GM19467 (cell line): Measurements from ENCODE around the gene CCNF.
A peak's percentile ranks its signal among the peaks of the same experiment; 100 is the strongest.
"Not testable (repeated sequence)": the region's sequence is repeated elsewhere in the genome, so short reads cannot be mapped to it uniquely, and the experiment has no call there.

Experiments used
- ATAC-seq: cut with Tn5 transposase; IDR thresholded peaks from one replicate; pipeline ENCODE4 v1.9.1; 2021; ENCODE audit warnings: mild to moderate bottlenecking, moderate library complexity; ENCODE audit not compliant: unreplicated experiment

Gene CCNF

DNA sequence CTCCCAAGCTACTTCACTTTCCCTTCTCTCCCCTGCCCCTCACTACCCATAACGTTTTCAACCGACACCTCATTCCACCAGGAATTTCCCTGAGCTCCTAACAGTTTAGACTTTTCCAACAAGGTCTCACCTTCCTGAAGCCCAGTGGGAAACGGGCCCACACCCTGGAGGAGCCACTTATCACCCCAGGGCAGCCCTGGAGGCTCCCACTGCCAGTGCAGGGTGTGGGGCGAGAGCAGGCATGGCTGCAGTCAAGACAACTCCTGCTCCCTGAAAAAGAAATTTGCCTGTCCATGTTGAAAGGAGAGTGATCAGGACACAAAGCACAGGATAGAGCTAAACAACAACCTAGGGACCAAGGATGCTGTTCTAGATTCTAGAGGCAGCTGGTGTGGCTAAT, 1.7 kb upstream of the CCNF start:
- ATAC-seq: no peak

DNA sequence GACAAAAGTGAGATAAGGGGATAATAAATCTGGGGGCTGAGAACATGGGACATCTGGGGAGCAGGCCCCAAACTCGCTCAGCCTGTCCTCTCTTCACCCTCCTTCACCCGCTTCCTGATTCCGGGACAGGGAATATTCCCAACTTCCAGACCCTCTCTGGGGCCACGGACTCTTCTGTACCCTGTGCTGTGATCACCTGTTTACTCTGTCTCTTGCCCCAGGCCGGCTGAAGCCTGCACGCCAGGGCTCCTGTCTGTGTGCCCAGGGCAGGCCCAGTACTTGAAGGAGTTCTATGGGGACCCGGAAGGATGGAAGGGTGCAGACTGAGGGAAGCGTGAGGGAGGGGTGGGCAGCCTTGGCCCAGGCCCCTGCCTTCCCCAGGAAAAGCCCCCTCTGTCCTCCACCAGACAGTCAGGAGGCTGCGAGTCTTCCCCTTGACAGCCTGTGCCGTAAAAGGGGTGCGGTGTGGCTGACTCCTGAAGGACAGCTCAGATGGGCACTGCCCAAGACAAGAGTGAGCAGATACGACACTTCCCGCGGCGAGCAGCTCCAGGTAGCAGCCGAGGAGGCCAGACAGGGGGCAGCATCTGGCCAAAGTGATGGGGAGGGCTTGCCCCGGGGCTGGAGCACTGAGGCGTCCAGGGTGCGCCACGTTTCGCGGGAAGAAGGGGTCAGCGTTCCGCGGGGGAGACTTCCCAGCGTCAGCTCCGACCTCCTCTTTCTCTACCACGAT, 1.0 kb upstream of the CCNF start:
- no peak for ATAC-seq

DNA sequence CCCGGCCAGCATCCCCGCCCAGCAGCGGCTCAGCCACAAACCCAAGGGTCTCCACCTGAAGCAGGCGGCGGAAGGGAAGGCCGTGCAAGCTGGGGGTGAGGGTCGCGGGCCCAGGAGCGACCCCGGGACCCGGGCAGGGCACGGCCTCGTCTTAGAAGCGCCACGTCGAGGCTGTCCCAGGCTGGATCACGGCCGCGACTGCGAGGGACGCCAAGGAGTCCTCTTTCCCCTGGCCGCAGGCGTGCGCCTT, 538 bp upstream of the CCNF start:
- no peak for ATAC-seq

DNA sequence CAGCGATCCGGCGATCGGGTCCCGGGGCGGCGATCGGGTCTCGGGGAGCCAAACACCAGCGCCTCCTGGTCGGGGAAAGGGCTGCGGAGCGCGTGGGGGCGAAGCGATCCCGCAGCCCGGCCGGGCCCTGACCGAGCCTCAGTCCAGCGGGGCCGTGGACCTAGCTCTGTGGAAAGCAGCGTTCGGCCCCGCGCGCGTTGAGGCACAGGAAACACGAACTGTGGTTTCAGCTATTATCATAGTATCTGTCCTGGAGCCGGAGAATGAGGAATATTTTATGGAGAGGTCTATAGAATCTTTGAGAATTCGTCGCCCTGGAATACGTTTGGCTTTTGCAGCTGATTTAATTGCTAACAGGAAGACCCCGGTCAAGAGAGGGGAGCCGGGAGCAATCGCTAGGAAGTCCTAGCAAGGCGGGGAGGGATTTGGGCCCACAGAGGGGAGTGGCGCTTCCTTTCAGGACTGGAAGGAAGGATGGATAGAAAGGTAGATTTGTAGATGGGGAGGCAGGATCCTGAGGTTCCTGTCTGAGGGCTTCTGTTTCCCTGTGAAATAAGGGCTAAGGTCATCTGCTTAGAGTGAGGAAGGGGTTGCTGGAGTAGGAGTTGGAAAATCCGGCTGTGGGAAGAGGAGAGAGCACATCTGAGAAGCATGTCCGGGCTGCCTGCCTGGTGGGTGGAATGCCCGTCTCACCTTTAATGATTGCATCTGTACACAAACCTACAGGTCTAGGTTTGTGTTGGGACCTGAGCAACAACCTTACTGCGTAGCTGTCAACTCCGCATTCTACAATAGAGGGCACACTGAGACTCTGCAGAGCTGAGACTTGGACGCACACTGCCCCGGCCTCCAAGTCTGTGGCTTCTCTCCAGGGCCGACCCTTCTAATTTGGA, 770 bp downstream of the CCNF start:
- peak; percentile 12 for ATAC-seq

DNA sequence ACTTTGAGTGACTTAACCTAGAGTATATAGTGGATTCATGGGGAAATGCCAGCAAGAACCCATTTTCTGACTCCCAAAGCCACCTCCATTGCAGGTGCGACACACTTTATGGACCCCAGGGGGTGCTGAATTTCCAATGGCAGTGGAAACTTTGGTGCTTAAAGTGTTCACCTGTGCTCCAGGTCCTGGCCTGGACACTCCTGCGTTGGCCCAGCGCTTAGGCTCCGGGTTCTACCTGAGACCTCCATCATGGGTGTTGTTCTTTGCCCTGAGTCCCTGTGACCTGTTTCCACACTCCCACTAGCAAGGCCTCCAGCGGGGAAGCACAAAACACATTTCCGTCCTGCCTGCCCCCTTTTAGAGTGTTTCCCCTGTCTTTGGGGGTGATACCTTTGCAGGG, 3.0 kb downstream of the CCNF start:
- no peak for ATAC-seq

DNA sequence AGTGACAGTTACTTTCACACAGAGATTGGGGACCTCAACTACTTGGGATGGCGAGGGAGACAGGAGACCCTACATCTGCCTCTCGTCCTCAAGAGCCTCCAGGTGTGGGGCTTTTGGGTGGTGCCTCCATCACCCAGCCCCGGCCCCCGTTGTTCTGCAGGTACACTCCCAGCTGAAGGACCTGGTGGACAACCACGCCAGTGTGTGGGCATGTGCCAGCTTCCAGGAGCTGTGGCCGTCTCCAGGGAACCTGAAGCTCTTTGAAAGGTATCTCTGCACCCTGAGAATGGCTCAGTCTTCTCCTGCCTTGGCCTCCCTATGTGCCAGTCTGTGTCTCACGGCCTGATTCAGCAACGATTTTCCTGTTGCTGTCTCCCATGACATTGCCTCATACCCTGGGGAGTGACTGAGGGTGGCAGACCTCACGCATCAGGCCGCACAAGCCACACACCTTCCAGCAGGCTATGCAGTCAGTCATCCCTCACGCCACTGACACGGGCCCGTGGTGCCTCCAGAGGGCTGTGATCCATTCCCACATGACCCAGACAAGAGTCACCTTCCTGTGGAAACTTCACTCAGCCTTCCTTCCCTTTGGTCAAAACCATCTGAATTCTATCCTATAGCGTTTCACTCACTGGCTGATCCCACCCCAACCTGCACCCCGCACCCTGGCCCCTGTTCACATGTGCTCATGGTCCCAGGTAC, 3.7 kb downstream of the CCNF start:
- ATAC-seq: no peak

DNA sequence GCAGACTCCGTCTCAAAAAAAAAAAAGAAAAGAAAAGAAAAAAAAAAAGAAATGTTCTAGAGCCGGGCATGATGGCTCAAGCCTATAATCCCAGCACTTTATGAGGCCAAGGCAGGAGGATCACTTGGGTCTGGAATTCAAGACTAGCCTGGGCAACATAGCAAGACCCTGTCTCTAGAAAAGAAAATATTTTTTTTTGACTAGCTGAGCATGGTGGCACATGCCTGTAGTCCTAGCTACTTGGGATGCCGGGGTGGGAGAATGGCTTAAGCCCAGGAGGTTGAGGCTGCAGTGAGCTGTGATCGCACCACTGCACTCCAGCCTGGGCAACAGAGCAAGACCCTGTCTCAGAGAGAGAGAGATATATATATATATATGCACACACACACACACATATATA, 6.0 kb downstream of the CCNF start:
- ATAC-seq: not testable (repeated sequence)

DNA sequence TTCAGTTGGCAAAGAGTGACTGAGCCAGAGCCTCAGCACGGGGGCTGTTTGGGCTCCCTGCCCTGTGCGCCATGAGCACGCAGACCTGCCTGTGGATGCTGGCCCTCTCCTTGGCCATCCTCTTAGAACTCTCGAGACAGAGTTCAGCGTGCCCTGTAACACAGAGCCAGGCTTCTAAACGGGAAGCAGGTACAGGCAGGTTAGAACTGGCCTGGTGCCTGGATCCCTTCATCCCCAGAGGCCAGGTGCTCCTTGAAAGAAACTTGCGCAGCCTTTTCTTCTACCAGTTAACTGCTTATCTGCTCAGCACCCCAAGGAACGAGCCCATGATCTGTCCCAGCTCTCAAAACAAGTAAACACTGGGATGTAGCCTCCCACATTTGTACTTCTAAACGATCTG, 6.9 kb downstream of the CCNF start:
- ATAC-seq: no peak

DNA sequence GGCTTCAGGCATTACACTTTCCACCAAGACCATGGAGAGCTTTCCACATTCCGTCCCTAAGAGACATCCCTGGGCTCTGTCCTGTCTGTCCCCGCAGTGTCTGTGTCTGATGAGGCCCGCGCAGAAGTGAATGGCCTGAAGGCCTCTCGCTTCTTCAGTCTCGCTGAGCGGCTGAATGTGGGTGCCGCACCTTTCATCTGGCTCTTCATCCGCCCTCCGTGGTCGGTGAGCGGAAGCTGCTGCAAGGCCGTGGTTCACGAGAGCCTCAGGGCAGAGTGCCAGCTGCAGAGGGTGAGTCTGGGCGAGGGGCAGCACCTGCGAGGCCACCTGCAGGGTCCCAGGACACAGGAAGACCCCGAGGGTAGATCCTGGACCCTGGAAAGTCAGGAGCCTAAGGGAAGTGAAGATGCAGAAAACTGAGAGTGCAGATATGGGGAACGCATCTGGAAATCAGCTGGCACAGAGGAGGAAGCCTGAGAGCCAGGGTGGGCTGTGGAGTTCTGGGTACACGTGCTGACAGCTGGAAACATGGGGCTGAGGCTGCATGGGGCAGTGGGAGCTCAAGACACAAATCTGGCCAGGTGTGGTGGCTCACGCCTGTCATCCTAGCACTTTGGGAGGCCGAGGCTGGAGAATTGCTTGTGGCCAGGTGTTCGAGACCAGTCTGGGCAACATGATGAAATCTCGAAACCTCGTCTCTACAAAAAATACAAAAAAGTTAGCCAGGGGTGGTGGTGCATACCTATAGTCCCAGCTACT, 8.0 kb downstream of the CCNF start:
- ATAC-seq: no peak

DNA sequence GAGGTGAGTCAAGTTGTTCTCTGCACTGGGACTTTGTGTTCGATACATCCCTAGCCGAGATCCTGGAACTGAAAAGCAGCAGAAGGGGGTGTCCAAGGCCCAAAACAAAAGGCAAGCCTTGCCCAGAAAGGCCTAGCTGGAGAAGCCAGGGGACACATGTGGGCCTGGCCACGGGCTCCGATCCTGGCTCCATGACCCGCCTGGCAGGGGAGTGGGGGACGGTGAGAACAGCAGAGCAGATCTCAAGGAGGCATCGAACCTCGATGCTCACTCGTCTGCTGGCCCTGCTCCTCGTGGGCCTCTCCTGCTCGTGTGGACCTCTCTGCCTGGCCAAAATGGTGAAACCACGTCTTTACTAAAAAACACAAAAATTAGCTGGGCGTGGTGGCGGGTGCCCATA, 8.9 kb downstream of the CCNF start:
- no peak for ATAC-seq

DNA sequence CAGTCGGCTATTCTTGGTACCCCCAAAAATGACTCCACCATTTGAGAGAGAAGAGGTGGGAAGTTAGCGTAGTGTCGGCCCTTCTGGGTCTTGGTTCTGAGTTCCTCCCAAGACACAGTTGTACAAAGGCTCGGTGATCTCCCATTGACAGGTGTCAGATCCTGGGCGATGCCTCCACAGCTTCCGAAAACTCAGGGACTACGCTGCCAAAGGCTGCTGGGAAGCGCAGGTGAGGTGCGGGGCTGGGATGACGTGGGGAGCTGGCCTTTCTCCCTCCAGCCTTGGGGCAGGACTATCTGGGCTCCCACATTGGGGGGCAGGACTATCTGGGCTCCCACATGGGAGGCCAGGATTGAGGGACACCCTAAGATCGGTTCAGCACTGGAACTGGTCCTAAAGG, 10.4 kb downstream of the CCNF start:
- no peak for ATAC-seq

DNA sequence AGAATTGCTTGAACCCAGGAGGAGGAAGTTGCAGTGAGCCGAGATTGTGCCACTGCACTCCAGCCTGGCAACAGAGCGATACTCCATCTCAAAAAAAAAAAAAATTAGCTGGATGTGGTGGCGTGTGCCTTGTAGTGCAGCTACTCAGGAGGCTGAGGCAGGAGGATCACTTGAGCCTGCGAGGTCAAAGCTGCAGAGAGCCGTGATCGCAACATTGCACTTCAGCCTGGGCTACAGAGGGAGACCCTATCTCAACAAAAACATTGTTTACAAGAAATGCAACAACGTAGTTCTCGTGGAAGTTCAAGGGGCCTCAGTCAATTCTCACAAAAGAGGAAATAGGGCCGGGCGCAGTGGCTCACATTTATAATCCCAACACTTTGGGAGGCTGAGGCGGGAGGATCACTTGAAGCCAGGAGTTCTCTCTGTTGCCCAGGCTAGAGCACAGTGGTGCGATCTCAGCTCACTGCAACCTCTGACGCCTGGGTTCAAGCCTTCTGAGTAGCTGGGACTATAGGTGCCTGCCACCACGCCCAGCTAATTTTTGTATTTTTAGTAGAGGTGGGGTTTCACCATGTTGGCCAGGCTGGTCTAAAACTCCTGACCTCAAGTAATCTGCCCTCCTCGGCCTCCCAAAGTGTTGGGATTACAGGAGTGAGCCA, 12.0 kb downstream of the CCNF start:
- ATAC-seq: not testable (repeated sequence)

DNA sequence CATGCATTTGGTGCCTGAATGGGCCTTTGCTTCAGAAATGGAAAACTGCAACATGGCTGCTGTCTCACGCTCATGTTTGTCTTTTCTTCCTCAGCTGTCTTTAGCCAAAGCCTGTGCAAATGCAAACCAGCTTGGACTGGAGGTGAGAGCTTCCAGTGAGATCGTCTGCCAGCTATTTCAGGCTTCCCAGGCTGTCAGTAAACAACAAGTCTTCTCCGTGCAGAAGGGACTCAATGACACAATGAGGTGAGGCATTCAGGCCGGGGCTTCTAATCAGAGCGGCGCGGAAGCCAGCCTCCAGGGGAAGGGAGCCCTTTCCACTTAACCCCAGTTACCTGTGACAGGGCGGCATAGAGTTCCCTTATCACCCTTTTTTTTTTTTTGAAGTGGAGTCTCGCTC, 14.3 kb downstream of the CCNF start:
- no peak for ATAC-seq

DNA sequence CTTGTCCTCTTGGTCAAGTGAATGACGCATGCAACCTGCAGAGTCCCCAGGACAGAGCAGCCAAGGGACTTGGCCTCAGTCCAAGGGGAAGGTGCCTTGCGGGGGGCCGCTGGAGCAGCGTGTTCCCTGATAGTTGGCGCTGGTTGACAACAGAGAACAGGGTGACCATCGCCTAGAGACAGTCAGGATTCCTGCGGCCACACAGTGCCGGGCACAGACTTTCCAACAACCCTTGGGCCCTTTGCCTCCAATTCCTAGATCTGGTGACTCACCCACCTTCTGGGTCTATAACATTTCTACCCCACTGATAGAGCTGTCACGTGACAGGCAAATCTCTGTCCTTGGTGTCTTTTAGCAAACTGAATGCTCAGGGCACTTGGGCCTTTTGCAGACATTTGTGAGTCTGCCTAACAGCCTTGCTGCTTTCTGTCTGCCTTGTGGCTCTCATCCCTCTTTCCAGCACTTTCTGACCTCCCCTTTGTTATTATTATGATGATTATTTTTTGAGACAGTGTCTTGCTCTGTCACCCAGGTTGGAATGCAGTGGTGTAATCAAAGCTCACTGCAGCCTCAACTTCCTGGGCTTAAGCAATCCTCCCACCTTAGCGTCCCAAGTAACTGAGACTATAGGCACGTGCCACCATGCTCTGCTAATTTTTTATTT, 18.8 kb downstream of the CCNF start:
- no peak for ATAC-seq

DNA sequence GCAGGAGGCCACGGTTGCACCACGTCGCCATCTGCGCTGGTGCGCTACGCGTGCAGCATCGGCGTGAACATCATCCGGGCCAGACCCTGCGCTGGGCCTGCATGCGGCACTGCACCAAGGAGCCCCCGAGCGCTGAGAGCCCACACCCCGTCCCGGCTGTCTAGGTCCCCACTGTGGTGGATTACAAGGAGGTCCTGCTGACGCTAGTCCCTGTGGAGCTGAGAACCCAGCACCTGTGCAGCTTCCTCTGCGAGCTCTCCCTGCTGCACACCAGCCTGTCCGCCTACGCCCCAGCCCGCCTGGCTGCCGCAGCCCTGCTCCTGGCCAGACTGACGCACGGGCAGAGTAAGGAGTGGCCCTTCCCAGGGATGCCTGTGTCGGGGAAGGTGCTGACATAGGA, 19.9 kb downstream of the CCNF start:
- ATAC-seq: no peak

DNA sequence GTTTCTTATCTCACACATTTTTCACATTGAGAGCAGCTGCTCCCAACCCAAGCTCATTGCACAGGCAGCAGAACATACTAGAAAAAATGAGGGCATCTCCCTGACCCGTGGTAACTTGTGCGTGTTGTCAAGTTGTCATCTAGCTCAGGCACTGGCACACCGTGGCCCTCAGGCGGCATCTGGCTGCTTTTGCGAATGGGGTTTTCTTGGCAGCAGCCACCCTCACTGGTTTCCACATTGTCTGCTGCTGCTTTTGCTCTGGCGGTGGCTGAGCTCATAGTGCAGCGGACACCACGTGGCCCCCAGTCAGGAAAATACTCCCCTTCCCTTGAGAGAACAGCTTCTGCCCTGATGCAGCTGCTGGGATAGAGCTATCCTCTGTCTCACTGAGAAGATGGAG, 21.3 kb downstream of the CCNF start:
- no peak for ATAC-seq

DNA sequence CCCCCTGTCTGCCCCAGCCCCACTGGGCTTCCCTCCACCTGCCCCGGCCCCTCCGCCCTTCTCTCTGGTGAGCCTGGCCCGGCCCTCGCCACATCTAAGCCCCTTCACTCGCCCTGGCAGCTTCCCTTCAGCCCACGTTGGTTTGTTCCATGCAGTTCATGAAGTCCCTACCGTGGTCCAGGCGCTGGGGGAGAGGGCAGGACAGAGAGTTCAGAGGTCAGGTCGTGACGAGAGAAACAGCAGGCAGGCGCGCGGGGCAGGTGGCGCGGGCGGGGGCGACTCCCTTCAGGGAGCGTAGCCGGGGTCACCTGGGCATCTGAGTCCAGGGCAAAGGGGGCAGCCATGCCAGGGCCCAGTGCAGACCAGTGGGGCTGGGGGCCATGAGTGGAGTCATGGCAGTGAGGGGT, 21.7 kb downstream of the CCNF start:
- ATAC-seq: no peak

DNA sequence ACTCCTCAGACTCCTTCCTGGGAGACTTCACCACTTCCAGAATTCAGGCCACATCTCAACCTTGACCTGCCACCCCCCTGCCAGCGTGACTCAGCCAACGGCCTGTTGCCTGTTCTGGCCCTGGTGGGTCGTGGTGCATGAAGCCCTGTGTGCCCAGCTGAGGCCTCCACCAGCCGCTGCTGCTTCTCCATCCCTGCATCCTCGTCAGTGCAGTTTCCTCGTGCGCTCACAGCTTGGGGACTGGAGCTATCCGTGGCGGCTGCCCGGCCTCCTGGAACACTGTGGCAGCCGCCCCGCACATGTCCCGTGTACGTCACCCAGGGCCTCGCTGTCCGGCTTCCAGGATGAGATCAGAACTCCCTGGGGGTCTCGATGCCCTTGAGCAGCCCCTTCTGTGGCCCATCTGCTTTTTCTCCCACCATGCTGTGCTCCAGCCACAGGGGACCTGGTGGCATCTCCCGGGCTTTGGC, 22.6 kb downstream of the CCNF start:
- no peak for ATAC-seq

DNA sequence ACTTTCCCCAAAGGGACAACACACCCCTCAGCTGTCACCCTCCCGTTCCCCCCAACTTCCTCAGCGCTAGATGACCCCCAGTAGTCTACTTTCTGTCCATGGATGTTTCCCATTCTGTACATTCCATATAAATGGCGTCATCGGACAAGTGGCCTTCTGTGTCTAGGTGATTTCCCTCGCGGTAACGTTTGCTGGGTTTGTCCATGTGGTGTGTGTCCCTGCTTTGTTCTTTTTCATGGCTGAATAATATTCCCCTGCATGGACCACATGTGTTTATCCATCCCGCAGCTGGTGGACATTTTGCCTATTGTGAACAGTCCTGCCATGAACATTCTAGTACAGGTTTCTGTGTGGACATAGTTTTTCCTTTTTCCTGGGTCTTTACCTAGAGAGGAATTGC, 23.4 kb downstream of the CCNF start:
- ATAC-seq: no peak
